HG03439 (cell line): Measurements from ENCODE around the gene MNX1.

Experiments used
- ATAC-seq: cut with Tn5 transposase; IDR thresholded peaks from one replicate; pipeline ENCODE4 v1.9.1; 2021; ENCODE audit warnings: mild to moderate bottlenecking, moderate library complexity; ENCODE audit not compliant: unreplicated experiment

Gene MNX1

DNA sequence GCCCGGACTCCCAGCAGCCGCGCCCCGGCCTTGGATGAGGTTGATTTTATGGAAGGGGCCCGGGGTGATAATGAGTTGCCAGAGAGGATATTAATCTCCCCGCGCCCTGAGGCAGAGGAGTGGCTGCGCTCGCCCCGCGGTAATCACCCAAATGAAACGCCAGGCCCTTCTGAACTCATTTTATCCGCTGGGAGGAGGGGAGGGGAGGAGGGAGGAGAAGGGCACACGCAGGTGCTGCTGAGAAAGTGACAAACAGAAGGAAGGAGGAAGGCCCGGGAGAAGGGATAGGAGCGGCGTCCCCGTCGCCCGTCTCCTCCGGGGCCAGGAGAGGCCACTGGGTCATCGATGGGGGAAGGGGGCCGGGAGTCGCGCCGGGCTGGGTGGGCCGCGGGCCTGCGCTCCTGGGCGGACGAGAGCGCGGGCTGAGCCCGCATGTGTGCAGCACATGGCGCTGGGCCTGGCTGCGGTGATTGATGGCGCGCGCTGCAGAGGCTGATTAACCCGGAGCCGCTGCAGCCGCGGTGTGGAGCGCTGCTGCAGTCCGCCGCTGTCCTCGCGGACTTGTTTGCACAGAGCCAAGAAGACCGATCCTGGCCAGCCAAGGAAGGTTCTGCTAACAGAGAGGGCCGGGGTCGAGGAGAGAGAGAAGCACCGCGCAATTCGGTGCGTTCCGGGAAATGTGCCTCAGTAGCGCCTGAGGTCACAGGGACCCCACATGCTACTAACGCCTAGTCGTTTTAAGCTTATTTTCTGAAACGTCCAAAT lies 6.5 kb downstream of the MNX1 start:
- ATAC-seq: no peak

GRCh38 chr7:157003445-157003755 lies 7.1 kb downstream of the MNX1 start:
- no peak for ATAC-seq

DNA sequence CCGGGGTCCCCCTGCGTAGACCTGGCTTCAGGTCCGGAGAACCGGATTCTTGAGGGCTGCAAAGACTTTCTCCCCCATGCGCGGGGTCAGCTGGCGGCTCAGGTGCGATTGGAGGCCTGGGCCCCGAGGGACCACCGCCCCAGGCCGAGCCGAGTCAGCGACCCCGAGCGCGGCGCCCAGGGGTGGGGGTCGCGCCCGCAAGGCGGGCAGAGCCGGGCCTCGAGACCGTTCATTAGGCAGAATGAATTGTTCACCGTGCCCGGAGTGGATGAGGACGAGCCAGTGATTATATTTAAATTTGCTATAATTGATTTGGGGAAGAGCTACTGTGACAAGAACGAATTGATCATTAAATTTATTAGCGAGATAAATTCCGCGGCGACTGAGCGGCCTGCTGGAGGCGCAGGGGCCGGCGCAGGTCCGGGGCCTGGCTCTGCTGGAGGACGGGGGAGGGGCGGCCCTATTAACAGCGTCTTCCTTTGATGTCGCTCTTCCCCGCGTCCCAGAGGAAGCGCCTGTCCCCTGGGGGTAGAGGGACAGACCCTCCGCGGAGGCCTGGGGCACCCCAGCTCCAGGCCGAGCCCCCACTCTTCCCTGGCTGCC lies 7.5 kb downstream of the MNX1 start:
- no peak for ATAC-seq

DNA sequence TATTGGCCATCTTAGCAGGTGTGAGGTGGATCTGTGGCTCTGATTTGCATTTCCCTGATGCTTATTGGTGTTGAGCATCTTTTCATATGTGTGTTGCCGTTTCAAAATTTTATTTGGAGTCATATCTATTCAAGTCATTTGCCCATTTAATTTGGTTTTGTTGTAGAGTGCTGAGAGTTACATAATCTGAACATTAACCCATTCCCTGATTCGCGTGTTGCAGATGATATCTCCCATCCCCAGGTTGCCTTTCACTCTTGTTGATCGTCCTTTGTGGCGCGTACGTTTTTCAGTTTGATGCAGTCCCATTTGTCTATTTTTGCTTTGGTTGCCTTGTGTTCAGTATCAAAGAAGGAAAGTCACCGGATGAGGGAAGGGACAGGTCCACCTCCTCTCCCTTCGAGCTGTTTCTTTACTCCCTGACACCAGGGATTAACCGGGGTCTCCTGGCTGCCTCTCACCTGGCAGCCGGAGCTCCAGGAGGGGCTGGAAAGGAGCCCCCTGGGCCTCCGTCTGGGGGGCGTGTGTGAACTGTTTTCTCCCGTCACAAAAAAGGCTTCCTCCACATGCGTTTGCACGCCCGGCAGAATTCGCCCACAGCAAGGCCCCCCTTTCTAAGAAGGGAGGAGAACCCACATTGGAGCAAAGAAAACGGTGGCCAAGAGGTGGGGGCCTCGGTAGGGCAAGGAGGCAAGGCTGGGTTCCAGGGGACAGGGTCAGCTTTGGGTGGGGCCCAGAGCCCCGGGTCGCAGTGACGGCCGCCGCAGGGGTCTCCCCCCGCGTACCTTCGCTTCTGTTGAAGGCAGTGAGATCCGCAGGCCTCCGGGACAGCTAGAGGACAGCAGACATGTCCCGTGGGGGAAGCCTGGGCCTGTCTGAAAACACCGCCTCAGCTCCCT lies 8.3 kb downstream of the MNX1 start:
- no peak for ATAC-seq

- no peak for ATAC-seq
Measured at GRCh38 chr7:157000741-157001653, 9.5 kb downstream of the MNX1 start.

DNA sequence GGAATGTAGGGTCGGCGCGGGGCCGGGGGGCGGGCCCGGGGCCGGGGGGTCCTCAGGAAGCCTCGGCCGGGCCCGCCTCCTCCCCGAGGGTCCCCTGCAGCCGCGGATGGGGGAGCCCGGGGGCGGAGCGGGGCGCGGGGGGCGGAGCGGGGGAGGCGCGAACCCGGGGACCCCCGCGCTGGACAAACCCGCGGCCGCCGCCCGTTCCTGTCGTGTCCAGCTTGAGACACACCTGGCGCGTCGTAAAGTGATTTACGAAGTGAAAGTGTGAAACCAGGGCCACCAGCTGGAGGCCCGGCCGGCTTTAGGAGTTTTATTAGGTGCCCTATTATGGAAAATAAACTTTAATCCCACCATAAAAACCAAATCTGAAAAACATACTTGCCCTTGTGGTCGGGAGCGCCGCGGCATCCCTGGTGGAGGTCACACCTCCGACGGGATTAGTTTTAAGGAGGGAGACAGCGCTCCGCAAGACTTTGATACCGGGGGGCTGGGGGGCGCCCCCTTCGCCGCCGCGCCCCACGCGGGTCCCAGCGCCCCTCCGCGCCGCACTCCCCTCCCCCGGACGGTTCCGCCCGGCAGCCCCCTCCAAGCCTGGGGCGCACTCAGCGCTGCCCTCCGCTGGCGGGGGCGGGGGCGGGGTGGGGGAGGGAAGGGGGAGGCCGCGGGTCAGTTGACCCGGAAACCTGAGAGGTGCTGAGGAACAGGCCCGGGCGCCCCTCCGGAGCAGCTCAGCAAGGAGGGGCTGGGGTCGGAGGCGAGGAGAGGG lies 10.3 kb downstream of the MNX1 start:
- ATAC-seq: no peak

DNA sequence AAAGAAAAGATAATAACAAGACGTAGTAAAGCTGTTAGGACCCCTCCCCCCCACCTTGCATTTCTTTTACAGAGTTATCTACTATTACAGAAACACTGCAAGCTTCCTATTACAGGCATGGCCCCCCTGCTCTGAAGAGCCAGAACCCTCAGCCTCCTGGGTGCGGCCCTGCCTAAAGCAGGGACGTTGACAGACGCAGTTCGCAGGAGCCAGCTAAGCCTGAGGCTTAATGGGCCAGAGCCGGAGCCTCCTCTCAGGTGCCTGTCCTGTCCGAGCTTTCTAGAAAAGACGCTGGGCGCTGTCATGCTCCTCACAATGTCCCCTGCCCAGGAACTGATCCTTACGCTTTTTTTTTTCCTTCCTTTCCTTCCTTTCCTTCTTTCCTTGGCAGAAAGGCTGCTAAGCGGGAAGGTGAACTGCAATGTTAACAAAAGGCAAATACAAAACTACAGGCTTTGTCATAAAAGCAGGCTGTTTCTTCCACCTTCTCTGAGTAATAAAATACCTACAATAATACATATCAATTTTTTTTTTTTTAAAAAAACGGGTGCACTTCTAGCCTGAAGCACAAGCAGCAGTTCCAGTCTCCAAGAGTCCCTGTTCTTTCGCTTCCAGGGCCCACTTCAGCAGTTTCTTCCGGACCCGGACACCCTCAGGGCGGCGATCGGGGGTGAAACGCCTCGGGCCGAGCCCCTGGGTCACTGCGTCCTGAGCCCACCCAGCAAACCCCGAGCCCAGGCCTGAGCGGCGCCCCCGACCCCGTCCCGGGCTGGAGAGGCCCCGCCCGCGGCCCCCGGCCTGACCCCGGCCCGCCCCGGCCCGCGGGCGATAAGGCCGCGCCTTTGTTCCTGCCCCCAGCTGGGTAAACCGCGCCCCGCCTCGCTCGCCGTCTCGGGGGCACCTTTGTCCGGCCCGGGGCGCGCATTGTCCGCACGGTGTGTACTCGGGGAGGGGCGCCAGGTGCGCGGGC lies 11.2 kb downstream of the MNX1 start:
- ATAC-seq: no peak

DNA sequence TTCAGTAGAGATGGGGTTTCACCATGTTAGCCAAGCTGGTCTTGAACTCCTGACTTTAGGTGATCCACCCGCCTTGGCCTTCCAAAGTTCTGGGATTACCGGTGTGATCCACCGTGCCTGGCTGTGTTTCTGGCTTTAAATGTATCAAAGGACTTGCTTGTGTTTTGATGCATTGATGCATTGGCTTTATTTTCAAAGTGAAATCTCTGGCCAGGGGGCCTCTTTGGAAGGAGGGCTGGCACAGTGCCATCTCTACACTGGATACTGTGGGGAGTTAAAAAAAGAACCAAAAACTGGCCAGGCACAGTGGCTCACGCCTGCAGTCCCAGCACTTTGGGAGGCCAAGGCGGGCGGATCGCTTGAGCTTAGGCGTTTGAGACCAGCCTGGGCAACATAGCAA lies 16.0 kb downstream of the MNX1 start:
- ATAC-seq: no peak

DNA sequence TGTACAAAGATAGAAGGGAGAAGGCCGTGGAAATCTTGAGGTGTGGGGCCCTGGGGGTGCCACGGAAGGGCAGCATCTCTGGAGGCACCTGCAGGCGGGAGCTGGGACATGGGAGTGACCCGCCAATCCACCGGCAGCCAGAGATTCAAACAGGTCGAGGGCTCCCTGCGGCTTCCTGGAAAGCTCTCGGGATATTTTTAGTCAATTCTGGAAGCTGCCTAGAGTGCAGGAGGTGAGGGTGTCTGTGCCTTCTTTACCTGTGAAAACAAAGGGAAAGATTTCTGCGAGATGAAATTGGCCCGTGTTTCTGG lies 16.6 kb downstream of the MNX1 start:
- no peak for ATAC-seq

DNA sequence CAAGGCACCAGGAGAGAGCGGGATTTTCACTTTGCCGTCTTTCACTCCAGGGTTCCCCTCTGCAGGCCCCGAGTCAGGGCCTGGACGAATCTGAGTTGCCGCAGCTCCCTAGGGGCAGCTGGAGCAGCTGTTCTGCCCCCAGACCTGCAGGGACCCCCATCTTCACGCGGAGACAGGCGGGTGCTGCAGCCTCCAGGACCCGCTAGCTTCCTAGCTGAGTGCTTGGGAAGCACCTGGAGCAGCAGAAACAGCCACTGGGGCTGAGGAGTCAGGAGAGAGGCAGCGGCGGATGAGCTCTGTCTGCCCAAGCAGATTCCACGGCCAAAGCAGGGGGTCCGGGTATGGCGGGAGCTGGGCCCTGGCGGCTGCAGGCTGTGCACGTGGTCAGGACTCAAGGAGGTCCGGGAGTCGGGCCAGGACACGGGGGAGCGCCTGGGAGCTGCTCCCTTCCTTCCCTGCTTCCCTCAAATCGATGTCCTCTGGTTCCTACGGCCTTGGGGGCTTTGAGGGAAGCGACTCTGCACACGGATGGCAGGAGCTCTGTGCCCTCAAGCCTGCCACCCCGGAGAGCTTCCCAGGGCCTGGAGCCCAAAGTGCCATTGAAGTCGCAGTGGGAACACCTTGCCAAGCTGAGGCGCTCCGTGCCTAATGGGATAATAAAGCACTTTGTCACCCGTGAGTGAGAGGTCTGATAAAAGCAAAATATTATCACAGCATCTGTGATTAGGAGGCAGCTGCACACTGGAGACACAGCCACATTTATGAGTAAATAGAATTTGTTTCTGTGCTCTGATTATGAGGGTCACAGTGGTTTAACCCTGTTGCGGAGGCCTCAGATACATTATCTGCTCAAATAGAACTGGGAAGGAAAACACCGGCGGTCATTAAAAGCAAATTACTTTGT lies 17.2 kb downstream of the MNX1 start:
- ATAC-seq: no peak

DNA sequence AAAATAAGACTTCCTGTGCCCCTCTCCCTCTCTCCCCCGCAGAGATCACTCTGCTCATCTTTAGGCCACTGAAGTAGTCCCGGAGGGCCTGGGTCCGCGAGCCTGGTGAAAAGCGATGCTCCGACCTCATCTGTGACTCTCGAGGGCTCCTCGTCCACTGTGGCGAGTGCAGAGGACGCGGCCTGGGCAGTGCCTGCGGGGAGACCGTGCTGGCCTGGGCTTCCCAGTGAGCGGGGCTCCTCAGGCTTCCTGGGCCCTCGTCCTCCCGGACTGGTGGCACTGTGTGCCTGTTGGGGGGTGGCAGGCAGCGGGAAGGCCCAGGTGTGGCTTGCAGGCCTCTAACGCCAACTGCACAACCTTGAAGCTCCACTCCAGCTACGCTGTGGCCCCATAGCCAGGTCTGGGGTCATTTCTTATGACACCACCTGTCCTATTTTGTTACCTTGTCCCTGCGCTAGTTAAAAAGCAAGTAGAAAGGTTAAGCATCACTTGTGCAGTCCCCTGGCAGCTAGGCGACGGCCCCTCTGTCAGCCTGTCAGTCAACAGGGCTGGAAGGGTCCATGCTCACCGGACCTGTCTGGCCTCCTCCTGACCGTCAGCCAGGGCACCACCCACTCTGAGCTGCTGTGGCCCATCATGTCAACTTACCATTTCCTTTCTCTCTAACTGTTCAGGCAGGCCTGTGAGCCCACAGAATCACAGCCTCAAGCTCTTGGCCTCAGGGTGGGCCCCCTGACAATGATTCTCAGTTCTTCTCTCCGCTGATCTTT lies 20.5 kb downstream of the MNX1 start:
- no peak for ATAC-seq

- no peak for ATAC-seq
Measured at GRCh38 chr7:156988343-156989185, 21.9 kb downstream of the MNX1 start.

- ATAC-seq: no peak
Measured at GRCh38 chr7:156986378-156986777, 24.1 kb downstream of the MNX1 start.

DNA sequence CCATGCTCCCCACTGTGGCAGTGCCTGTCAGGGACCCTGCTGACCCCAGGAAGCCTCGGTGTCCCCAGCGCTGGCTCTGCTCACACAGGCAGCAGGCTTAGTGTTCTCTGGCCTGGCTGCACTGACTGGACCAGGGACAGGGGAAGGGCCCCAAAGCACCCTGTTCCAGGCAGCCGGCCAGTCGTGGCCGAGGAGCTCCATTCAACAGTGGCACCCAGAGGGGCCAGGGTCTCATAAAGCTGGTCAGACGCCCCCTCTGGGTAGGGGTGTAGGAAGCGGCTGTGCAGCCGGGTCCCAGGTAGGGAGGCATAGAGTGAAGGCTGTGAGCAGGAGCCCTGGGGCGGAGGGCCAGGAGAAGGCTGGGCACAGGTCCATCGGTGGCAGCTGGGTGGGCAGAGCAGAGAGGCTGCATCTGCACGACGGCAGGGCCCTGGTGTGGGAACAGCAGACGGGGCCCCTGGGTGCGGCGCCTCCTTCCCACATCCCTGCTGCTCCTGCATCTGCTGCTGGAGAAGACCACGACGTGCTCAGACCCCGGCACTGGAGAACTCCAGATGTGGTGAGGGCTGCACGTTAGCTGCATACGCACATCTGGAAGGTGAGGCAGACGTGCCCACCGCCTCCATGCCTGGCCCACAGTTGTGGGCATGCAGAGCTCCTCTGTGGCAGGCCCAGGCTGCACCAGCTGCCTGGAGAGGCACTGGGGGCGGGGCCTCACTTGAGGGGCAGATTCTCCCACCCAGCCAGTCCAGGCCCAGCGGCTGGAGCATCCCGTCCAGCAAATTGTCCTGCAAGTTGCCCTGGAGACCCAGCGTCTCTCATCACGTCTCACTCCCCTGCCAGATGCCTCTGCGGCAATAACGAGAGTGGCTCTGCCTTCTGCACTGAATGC lies 25.1 kb downstream of the MNX1 start:
- no peak for ATAC-seq

DNA sequence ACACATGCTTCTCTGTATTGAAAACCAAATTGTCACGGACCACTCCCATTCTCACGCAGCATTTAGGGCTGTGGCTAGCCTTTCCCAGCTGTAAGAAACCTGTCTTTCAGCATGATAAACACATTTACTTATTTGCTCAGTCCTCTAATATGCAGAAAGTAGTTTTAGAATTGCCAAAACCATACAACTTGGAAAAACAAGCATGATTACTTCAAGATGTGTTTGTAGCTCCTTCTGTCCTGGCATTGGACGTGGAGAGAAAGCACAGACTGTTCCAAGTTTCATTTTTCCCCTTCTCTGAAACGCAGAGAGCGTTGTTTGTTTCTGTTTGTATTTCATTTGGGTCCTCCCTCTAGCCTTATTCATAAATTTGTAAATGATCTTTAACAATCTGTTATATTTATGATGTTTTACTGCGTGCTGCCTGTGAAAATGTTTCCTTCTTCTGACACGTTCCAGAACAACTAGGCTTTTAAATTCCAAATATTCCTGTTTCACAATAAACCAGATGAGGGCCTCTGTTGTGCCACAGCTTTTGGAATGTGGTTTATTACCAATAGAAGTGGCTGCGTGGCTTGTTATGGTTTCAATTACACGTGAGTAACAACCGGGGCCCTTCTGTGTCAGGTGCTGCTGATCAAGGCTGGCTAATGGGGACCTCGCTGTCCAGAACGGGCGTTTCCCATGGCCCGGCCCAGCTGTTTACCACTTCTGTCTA lies 26.1 kb downstream of the MNX1 start:
- ATAC-seq: no peak
